CD4-positive, CD25-positive, alpha-beta regulatory T cell (primary cell): ENCODE results near the gene RPS18. TPM values are rescaled to one million over a fixed set of nuclear protein-coding genes. Genes with fewer than 3 reads are reported as not detected.

Source experiments
- ATAC-seq, 2 donors: fragments of 150-1000 bp; cut with Tn5 transposase; one replicate each; pipeline ENCODE4 v1.10.0; 2021; ENCODE audit warnings: low read depth in 2 of 2, moderate number of reproducible peaks in 2 of 2, moderate library complexity in 1 of 2
- DNase-seq, 3 donors: peaks; one replicate each; pipeline versions ENCODE4 v3.0.0 to v3.0.0-alpha.2; 2012 to 2022; ENCODE audit warnings: mixed read lengths in 1 of 3
- H3K27ac ChIP-seq: one replicate; pipeline ENCODE4 v1.7.0; 2013; ENCODE audit warnings: mild to moderate bottlenecking, low read length; ENCODE audit not compliant: insufficient read depth, poor library complexity, severe bottlenecking
- H3K27me3 ChIP-seq: one replicate; pipeline ENCODE4 v1.7.0; 2013; ENCODE audit warnings: low read length; ENCODE audit not compliant: control insufficient read depth, insufficient read depth
- H3K36me3 ChIP-seq: one replicate; pipeline ENCODE4 v1.7.0; 2013; ENCODE audit warnings: mild to moderate bottlenecking, low read length, moderate library complexity; ENCODE audit not compliant: control insufficient read depth, insufficient read depth
- H3K4me1 ChIP-seq: 2 replicates; pipeline ENCODE4 v1.7.0; 2013; ENCODE audit warnings: mild to moderate bottlenecking, low read length; ENCODE audit not compliant: insufficient read depth, control insufficient read depth, poor library complexity, severe bottlenecking
- H3K4me3 ChIP-seq: one replicate; pipeline ENCODE4 v1.7.0; 2013; ENCODE audit warnings: low read depth, mild to moderate bottlenecking, low read length, moderate library complexity
- H3K9me3 ChIP-seq, 2 experiments: 1 replicate in 1 of 2; 2 replicates in 1 of 2; pipeline ENCODE4 v1.7.0; 2013; ENCODE audit warnings: low read length in 2 of 2, mild to moderate bottlenecking in 1 of 2, moderate library complexity in 1 of 2; ENCODE audit not compliant: control insufficient read depth in 2 of 2
- H3K27ac Mint-ChIP-seq, 3 donors: one replicate each; pipeline ENCODE4 v1.8.0; 2020 to 2022; ENCODE audit warnings: mild to moderate bottlenecking in 3 of 3, mixed read lengths in 3 of 3, moderate library complexity in 2 of 3
- H3K27me3 Mint-ChIP-seq: one replicate; pipeline ENCODE4 v1.8.0; 2022; ENCODE audit warnings: mild to moderate bottlenecking, mixed read lengths
- H3K36me3 Mint-ChIP-seq: one replicate; pipeline ENCODE4 v1.8.0; 2020; ENCODE audit warnings: mixed read lengths
- H3K4me1 Mint-ChIP-seq, 4 donors: one replicate each; pipeline ENCODE4 v1.8.0; 2020 to 2022; ENCODE audit warnings: mixed read lengths in 4 of 4, mild to moderate bottlenecking in 1 of 4
- H3K4me3 Mint-ChIP-seq, 4 donors: one replicate each; pipeline ENCODE4 v1.8.0; 2020 to 2022; ENCODE audit warnings: mild to moderate bottlenecking in 4 of 4, mixed read lengths in 4 of 4, moderate library complexity in 3 of 4
- H3K9me3 Mint-ChIP-seq, 7 donors: one replicate each; pipeline ENCODE4 v1.8.0; 2020 to 2022; ENCODE audit warnings: mixed read lengths in 7 of 7, mild to moderate bottlenecking in 3 of 7, moderate library complexity in 2 of 7
- polyA plus RNA-seq, 4 donors: library from polyadenylated mRNA; unstranded; fragments of 300-500 nt; fragmentation: Illumina TruSeq; gene quantifications; one replicate each; pipeline ENCODE4 v1.2.3, GENCODE V29; 2021
- total RNA-seq: library from RNA; stranded (reverse); gene quantifications from one replicate; pipeline ENCODE4 v1.2.3, GENCODE V29; 2022

The RPS18 gene
- total and polyA plus RNA-seq, 5 donors from 2014 or later = 2,198 to 10,525 (median 7,077) TPM

- ATAC-seq = no peak
- Mint-ChIP-seq H3K4me3 (peak overlapping the region; percentile 93 to 99 (median 98)), H3K27me3 (no peaks in the 10 kb centered on the region), H3K36me3 (peaks cover 19% of the 10 kb centered on the region), H3K4me1 (peaks cover 13 to 53% (median 27%) of the 10 kb centered on the region in 4 donors), H3K27ac (peak overlapping the region; percentile 89 to 98 (median 95)), H3K9me3 (no peaks in the 10 kb centered on the region)
- no peaks in the 10 kb centered on the region for H3K27me3 ChIP-seq
- H3K27ac ChIP-seq = peak overlapping the region; percentile 81
- no peaks in the 10 kb centered on the region for H3K9me3 ChIP-seq
- no peak for DNase-seq
- peaks cover 26% of the 10 kb centered on the region for H3K4me1 ChIP-seq
- peak overlapping the region; percentile 88 for H3K4me3 ChIP-seq
- peaks cover 38% of the 10 kb centered on the region for H3K36me3 ChIP-seq
Measured at GRCh38 chr6:33288141-33288920, 16.5 kb downstream of the RPS18 start.

- Histone ChIP-seq H3K4me3 (peak within 1 kb of the TSS; percentile 88), H3K9me3 (no peaks in the 10 kb centered on the region), H3K36me3 (peaks cover 41% of the 10 kb centered on the region), H3K27me3 (no peaks in the 10 kb centered on the region), H3K4me1 (peaks cover 26% of the 10 kb centered on the region), H3K27ac (peak within 1 kb of the TSS; percentile 81)
- peaks cover 22% of the 10 kb centered on the region for H3K36me3 Mint-ChIP-seq
- peak within 1 kb of the TSS; percentile 89 to 98 (median 95) for H3K27ac Mint-ChIP-seq
- H3K4me1 Mint-ChIP-seq = peaks cover 13 to 56% (median 29%) of the 10 kb centered on the region in 4 donors
- no peaks in the 10 kb centered on the region for H3K27me3 Mint-ChIP-seq
- peak; percentile 95 to 97 for ATAC-seq
- no peaks in the 10 kb centered on the region for H3K9me3 Mint-ChIP-seq
- peak; percentile 78 to 95 (median 91) for DNase-seq
- peak within 1 kb of the TSS; percentile 93 to 99 (median 98) for H3K4me3 Mint-ChIP-seq
Measured at GRCh38 chr6:33288921-33289783, 17.3 kb downstream of the RPS18 start, which contains the start of the genes PFDN6 and WDR46. Gene PFDN6 (plus strand): TSS chr6:33289601. CDS start chr6:33289857, 256 bp downstream. Gene WDR46 (minus strand): TSS chr6:33289239. CDS start chr6:33289170, 69 bp downstream.

DNA sequence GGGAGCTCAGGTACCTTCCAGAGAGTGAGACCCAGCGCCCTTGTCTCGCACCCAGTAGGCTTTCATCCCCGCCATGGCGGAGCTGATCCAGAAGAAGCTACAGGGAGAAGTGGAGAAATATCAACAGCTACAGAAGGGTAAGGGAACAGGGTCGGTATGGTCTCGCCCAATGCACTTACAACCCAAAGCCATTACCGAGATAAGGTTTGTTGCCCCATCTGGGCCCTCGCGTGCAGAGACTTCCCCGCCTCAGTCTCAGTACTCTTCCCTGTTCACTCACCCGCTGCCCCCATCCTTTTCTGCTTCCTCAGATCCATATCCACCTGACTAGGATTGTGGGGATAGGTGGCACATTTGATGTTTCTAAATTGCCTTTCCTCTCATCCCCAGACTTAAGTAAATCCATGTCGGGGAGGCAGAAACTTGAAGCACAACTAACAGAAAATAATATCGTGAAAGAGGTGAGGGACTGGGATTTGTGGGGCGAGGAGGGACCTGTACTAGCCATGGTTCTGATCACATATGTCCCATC lies 18.0 kb downstream of the RPS18 start:
- Mint-ChIP-seq H3K27me3 (no peaks in the 10 kb centered on the region), H3K9me3 (no peaks in the 10 kb centered on the region), H3K4me3 (peak overlapping the region; percentile 93 to 99 (median 98)), H3K36me3 (peaks cover 20% of the 10 kb centered on the region), H3K4me1 (peaks cover 13 to 57% (median 29%) of the 10 kb centered on the region in 4 donors), H3K27ac (peak overlapping the region; percentile 89 to 98 (median 95))
- peaks cover 26% of the 10 kb centered on the region for H3K4me1 ChIP-seq
- H3K27ac ChIP-seq = peak overlapping the region; percentile 81
- peaks cover 37% of the 10 kb centered on the region for H3K36me3 ChIP-seq
- peak overlapping the region; percentile 88 for H3K4me3 ChIP-seq
- no peaks in the 10 kb centered on the region for H3K9me3 ChIP-seq
- ATAC-seq = peak in 1 of 2 donors; percentile 3
- DNase-seq = no peak
- H3K27me3 ChIP-seq = no peaks in the 10 kb centered on the region

DNA sequence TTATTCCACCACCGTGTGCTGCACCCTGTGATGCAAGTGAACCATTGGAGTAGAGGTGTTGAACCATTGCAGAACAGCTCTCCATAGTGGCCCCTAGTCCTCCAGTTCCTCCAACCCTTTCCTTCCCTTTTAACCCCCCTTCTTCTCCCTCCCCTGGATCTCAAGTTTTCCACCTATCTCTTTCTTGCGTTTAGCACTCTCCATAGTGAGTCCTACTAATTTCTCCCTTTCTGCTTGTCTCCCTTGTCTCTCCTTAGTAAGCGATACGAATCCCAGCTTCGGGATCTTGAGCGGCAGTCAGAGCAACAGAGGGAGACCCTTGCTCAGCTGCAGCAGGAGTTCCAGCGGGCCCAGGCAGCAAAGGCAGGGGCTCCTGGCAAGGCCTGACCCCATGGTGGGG lies 18.6 kb downstream of the RPS18 start:
- peak overlapping the region; percentile 88 for H3K4me3 ChIP-seq
- Mint-ChIP-seq H3K4me3 (peak overlapping the region; percentile 93 to 99 (median 98)), H3K27me3 (no peaks in the 10 kb centered on the region), H3K4me1 (peaks cover 13 to 57% (median 29%) of the 10 kb centered on the region in 4 donors), H3K27ac (peak overlapping the region in 1 of 3 donors; percentile 89), H3K9me3 (no peaks in the 10 kb centered on the region), H3K36me3 (peaks cover 20% of the 10 kb centered on the region)
- no peaks in the 10 kb centered on the region for H3K9me3 ChIP-seq
- no peak overlapping the region for H3K27ac ChIP-seq
- no peaks in the 10 kb centered on the region for H3K27me3 ChIP-seq
- peaks cover 26% of the 10 kb centered on the region for H3K4me1 ChIP-seq
- no peak for ATAC-seq
- no peak for DNase-seq
- H3K36me3 ChIP-seq = peaks cover 43% of the 10 kb centered on the region

DNA sequence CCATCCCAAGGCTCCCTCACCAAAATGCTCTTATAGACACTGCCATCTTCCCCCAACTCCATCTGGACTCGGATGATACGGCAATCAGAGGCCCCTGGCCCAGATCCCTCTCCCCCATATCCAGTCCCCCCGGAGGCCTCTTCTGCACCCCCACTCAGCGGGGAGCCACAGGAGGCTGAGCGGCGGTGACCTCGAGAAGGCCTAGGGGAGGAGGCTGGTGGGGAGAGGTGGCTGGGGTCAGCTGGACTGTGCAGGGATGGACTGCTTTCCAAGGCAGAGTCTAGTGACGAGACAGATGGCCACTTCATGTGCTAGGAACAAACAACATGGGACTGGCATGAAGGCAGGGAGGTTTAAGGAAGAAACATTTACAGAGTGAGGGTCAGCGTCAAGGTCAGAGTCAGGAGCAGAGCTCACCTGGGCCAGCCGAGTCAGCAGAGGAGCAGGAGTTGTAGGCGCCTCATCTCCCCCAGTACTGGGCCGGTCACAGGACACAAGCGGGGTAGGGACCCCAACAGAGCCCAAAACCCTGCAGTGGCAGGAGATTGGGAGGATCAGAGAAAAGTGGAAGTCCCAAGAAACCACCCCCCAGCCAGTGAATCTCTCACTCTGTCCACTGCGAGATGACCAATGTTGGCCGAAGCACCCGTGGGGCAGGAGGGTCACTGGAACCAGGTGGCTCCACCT lies 21.3 kb downstream of the RPS18 start:
- Mint-ChIP-seq H3K4me1 (peaks cover 13 to 58% (median 24%) of the 10 kb centered on the region in 4 donors), H3K9me3 (peaks cover 0 to 2% (median 0%) of the 10 kb centered on the region in 7 donors), H3K27ac (peak overlapping the region in 1 of 3 donors; percentile 20), H3K4me3 (peak overlapping the region in 1 of 4 donors; percentile 62), H3K36me3 (peaks cover 14% of the 10 kb centered on the region), H3K27me3 (no peaks in the 10 kb centered on the region)
- ATAC-seq (no peak), DNase-seq (no peak)
- Histone ChIP-seq H3K27ac (no peak overlapping the region), H3K27me3 (no peaks in the 10 kb centered on the region), H3K4me1 (peaks cover 34% of the 10 kb centered on the region), H3K36me3 (peaks cover 45% of the 10 kb centered on the region), H3K9me3 (no peaks in the 10 kb centered on the region), H3K4me3 (no peak overlapping the region)

DNA sequence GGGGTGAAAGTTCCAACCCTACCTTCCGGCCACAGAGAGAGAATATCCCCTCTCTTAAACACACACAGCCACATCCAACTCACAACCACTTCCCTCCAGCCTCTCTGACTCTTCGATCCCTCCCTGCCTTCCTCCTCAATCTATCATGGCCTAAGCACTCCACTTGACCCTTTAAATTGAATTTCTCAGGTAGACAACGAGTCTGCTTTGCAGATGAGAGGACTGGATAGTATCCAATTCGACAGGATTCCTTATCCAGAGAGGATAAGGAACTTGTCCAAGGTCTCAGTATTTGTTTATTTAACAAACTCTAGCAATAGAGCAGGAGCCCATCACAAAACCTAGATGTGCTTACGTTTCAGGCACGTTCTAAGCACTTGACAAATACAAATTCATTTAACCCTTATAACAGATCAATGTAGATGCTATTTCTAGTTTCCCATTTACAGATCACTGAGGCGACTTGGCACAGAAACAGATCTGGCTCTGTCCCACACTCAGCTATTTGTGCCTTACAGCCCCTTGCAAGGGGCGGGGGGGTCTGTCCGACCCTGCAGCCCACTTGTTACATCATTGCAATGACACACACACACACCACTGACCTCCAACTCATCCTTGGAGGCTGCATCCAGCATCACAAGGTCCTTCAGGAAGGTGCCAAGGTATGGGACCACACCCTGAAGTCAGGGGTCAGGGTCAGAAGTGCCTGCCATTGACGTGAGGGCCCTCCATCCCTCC lies 22.4 kb downstream of the RPS18 start:
- Histone ChIP-seq H3K27me3 (no peaks in the 10 kb centered on the region), H3K27ac (no peak overlapping the region), H3K4me1 (peaks cover 29% of the 10 kb centered on the region), H3K9me3 (no peaks in the 10 kb centered on the region), H3K36me3 (peaks cover 45% of the 10 kb centered on the region), H3K4me3 (no peak overlapping the region)
- DNase-seq = no peak
- Mint-ChIP-seq H3K27ac (peak overlapping the region in 1 of 3 donors; percentile 72), H3K36me3 (peaks cover 11% of the 10 kb centered on the region), H3K9me3 (peaks cover 0 to 3% (median 0%) of the 10 kb centered on the region in 7 donors), H3K4me1 (peaks cover 9 to 47% (median 22%) of the 10 kb centered on the region in 4 donors), H3K27me3 (peaks cover 2% of the 10 kb centered on the region), H3K4me3 (peak overlapping the region in 2 of 4 donors; percentile 73)
- no peak for ATAC-seq
